Measurements from ENCODE around the gene TRDMT1.

The TRDMT1 gene

GRCh38 chr10:17241611-17242333 lies 40.3 kb upstream of the TRDMT1 start:
- no peak for TF ChIP-seq CTCF (IDR thresholded peaks at IDR 0.05; ENCODE audit: low read depth, low read length)
- no peak for DNase-seq (ENCODE audit: low read depth in 2 of 2)
- H3K4me3 ChIP-seq (replicated peaks in 1 of 2; ENCODE audit: low read depth in 2 of 2, low read length in 2 of 2) = no peak overlapping the region

DNA sequence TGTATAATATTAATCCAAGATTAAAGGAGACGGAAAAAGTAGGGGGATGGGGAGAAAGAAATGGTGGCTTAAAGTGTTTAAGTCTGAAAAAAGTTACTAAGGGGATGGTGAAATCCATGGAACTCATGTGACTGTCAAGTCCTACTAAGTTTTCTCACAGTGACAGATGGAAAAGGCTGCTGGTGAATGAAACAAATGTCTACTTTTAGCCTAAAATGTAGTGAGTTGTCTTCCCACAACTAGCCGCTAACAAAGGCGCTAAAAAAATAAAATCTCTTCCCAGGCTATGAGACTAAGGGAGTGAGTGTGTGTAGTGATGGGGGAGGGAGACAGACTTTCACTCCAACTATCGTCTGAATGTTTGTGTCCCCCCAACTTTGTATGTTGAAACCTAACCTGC lies 39.1 kb upstream of the TRDMT1 start:
- DNase-seq (ENCODE audit: low read depth in 2 of 2) = peak in 1 of 2 donors; percentile 22
- no peak for TF ChIP-seq CTCF (IDR thresholded peaks at IDR 0.05; ENCODE audit: low read depth, low read length)
- no peak overlapping the region for H3K4me3 ChIP-seq (replicated peaks in 1 of 2; ENCODE audit: low read depth in 2 of 2, low read length in 2 of 2)

- TF ChIP-seq CTCF (IDR thresholded peaks at IDR 0.05; ENCODE audit: low read depth, low read length) = no peak
- peak in 1 of 2 donors; percentile 26 for DNase-seq (ENCODE audit: low read depth in 2 of 2)
- H3K4me3 ChIP-seq (replicated peaks in 1 of 2; ENCODE audit: low read depth in 2 of 2, low read length in 2 of 2) = no peak overlapping the region
Observed at GRCh38 chr10:17240096-17240495, 38.6 kb upstream of the TRDMT1 start.

- DNase-seq (ENCODE audit: low read depth in 2 of 2) = no peak
- TF ChIP-seq CTCF (IDR thresholded peaks at IDR 0.05; ENCODE audit: low read depth, low read length) = no peak
- no peak overlapping the region for H3K4me3 ChIP-seq (replicated peaks in 1 of 2; ENCODE audit: low read depth in 2 of 2, low read length in 2 of 2)
Observed at GRCh38 chr10:17239345-17240085, 38.0 kb upstream of the TRDMT1 start.

DNA sequence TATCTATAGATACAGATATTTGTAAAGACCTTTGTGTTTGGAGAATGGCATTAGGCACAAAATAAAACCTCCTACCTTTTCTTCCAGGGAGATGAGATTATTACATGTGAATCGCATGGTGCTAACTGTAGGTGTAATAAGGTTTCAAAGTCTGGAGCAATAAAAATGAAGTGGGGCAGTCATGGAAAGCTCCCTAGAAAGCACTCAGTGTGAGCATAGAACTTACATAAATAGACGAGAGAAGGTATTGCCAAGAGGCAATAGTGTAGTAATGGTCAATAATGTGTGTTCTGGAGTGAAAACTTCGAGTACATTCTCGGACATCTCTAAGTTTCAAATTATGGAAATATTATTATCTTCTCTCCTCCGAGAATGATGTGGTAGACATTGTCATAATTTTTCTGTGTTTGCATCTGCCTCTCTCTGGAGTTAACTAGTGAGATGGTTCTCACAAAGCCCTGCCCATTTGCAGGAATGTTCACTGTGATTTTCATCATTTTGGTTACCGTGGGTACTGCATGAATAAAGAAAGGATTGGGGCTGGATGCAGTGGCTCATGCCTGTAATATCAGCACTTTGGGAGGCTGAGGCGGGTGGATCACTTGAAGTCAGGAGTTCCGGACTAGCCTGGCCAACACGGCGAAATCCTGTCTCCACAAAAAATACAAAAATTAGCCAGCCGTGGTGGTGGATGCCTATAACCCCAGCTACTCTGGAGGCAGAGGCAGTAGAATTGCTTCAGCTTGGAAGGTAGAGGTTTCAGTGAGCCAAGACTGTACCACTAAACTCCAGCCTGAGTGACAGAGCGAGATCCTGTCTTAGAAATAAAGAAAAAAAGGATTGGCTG lies 37.2 kb upstream of the TRDMT1 start:
- no peak overlapping the region for H3K4me3 ChIP-seq (replicated peaks in 1 of 2; ENCODE audit: low read depth in 2 of 2, low read length in 2 of 2)
- DNase-seq (ENCODE audit: low read depth in 2 of 2) = peak; percentile 87 to 91
- TF ChIP-seq CTCF (IDR thresholded peaks at IDR 0.05; ENCODE audit: low read depth, low read length) = no peak

DNA sequence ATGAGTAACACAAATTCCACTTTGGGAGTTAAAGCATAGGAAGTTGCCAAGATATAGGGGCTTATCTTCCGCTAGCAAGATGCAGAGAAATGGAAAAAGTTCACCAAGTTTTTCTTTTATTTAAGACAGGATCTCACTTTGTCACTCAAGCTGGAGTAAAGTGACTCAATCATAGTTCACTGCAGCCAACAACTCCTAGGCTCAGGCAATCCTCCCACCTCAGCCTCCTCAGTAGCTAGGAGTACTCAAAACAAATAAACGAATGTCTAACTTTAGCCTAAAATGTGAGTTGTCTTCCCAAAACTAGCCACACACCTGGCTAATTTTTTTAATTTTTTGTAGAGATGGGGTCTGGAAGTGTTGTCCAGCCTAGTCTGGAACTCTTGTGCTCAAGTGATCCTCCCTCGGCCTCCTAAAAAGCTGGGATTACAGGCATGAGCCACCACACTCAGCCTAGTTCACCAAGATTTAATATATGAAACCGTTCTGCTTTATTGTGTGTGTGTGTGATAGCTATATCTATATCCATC lies 36.5 kb upstream of the TRDMT1 start:
- DNase-seq (ENCODE audit: low read depth in 2 of 2) = peak; percentile 61 to 71

More for the DNA sequence above, 36.5 kb upstream of the TRDMT1 start:
- no peak for TF ChIP-seq CTCF (IDR thresholded peaks at IDR 0.05; ENCODE audit: low read depth, low read length)
- H3K4me3 ChIP-seq (replicated peaks in 1 of 2; ENCODE audit: low read depth in 2 of 2, low read length in 2 of 2) = no peak overlapping the region
